SK-N-SH treated with all-trans-retinoic acid at 6 μM for 48 hours (cell line): ENCODE data around the gene SDK2.

Source experiments
- ATAC-seq: fragments of 200-7000 bp; cut with Tn5 transposase; 3 replicates; pipeline ENCODE4 v1.9.1; 2020; ENCODE audit warnings: mild to moderate bottlenecking, moderate library complexity
- ARNTL ChIP-seq: fragments of 450-650 bp; formaldehyde crosslinking; IDR thresholded peaks from 2 replicates; pipeline ENCODE4 v1.5.0; 2020; ENCODE audit warnings: low read depth, mild to moderate bottlenecking, moderate library complexity, borderline replicate concordance
- BACH2 ChIP-seq: fragments of 250-450 bp; sonication (Bioruptor Pico); IDR thresholded peaks from 2 replicates; pipeline ENCODE4 v1.9.0; 2021; ENCODE audit warnings: mild to moderate bottlenecking, borderline replicate concordance
- CSDC2 ChIP-seq: fragments of 250-450 bp; sonication (Bioruptor Pico); IDR thresholded peaks from 2 replicates; pipeline ENCODE4 v1.5.0; 2020; ENCODE audit warnings: mild to moderate bottlenecking, moderate library complexity
- CSRNP3 ChIP-seq: fragments of 250-450 bp; sonication (Bioruptor Pico); IDR thresholded peaks from 2 replicates; pipeline ENCODE4 v1.5.1; 2021; ENCODE audit warnings: mild to moderate bottlenecking, moderate library complexity
- ESRRG ChIP-seq: fragments of 250-450 bp; sonication (Bioruptor Pico); IDR thresholded peaks from 2 replicates; pipeline ENCODE4 v1.6.1; 2021; ENCODE audit warnings: mild to moderate bottlenecking
- GLIS3 ChIP-seq: fragments of 250-450 bp; sonication (Bioruptor Pico); IDR thresholded peaks from 2 replicates; pipeline ENCODE4 v1.5.0; 2020; ENCODE audit warnings: mild to moderate bottlenecking, moderate library complexity
- ISL1 ChIP-seq: fragments of 250-450 bp; sonication (Bioruptor Pico); IDR thresholded peaks from 2 replicates; pipeline ENCODE4 v2.1.2; 2022; ENCODE audit warnings: mild to moderate bottlenecking, moderate library complexity
- OSR1 ChIP-seq: fragments of 250-450 bp; sonication (Bioruptor Pico); IDR thresholded peaks from 2 replicates; pipeline ENCODE4 v1.8.0; 2022; ENCODE audit warnings: moderate library complexity, mild to moderate bottlenecking, inconsistent platforms
- POU6F1 ChIP-seq: fragments of 250-450 bp; sonication (Bioruptor Pico); IDR thresholded peaks from 2 replicates; pipeline ENCODE4 v1.8.0; 2021; ENCODE audit warnings: low read depth, mild to moderate bottlenecking, moderate library complexity, borderline replicate concordance
- PPARA ChIP-seq: fragments of 250-450 bp; sonication (Bioruptor Pico); IDR thresholded peaks from 2 replicates; pipeline ENCODE4 v1.5.0; 2020; ENCODE audit warnings: mild to moderate bottlenecking, borderline replicate concordance
- RARB ChIP-seq: fragments of 250-450 bp; sonication (Bioruptor Pico); IDR thresholded peaks from 2 replicates; pipeline ENCODE4 v1.8.0; 2021; ENCODE audit warnings: mild to moderate bottlenecking, moderate library complexity
- SNAI2 ChIP-seq: fragments of 250-450 bp; sonication (Bioruptor Pico); IDR thresholded peaks from 2 replicates; pipeline ENCODE4 v1.5.0; 2020; ENCODE audit warnings: mild to moderate bottlenecking, moderate library complexity
- TCF4 ChIP-seq: fragments of 250-450 bp; sonication (Bioruptor Pico); IDR thresholded peaks from 2 replicates; pipeline ENCODE4 v1.8.0; 2021; ENCODE audit warnings: mild to moderate bottlenecking, moderate library complexity, borderline replicate concordance
- TOX ChIP-seq: fragments of 250-450 bp; sonication (Bioruptor Pico); IDR thresholded peaks from 2 replicates; pipeline ENCODE4 v1.8.0; 2021; ENCODE audit warnings: mild to moderate bottlenecking, moderate library complexity, borderline replicate concordance
- ZFP3 ChIP-seq: fragments of 250-450 bp; sonication (Bioruptor Pico); IDR thresholded peaks from 2 replicates; pipeline ENCODE4 v1.5.0; 2020; ENCODE audit warnings: mild to moderate bottlenecking, moderate library complexity
- ZFP30 ChIP-seq: fragments of 450-650 bp; formaldehyde crosslinking; IDR thresholded peaks from 2 replicates; pipeline ENCODE4 v1.5.0; 2022; ENCODE audit warnings: mild to moderate bottlenecking, moderate library complexity
- ZNF565 ChIP-seq: fragments of 450-650 bp; formaldehyde crosslinking; conservative IDR thresholded peaks from 2 replicates; pipeline ENCODE4 v1.5.0; 2020; ENCODE audit warnings: low read depth, mild to moderate bottlenecking, moderate library complexity
- ZNF8 ChIP-seq: fragments of 450-650 bp; formaldehyde crosslinking; IDR thresholded peaks from 2 replicates; pipeline ENCODE4 v1.5.0; 2020; ENCODE audit warnings: mild to moderate bottlenecking, moderate library complexity
- TF ChIP-seq, protein P1 (sequence below): fragments of 250-450 bp; sonication (Bioruptor Pico); IDR thresholded peaks from 2 replicates; pipeline ENCODE4 v1.5.0; 2020; ENCODE audit warnings: mild to moderate bottlenecking, moderate library complexity
- TF ChIP-seq, protein P2 (sequence below): fragments of 250-450 bp; sonication (Bioruptor Pico); IDR thresholded peaks from 2 replicates; pipeline ENCODE4 v1.5.1; 2020; ENCODE audit warnings: low read depth, mild to moderate bottlenecking, moderate library complexity

SDK2 gene

DNA sequence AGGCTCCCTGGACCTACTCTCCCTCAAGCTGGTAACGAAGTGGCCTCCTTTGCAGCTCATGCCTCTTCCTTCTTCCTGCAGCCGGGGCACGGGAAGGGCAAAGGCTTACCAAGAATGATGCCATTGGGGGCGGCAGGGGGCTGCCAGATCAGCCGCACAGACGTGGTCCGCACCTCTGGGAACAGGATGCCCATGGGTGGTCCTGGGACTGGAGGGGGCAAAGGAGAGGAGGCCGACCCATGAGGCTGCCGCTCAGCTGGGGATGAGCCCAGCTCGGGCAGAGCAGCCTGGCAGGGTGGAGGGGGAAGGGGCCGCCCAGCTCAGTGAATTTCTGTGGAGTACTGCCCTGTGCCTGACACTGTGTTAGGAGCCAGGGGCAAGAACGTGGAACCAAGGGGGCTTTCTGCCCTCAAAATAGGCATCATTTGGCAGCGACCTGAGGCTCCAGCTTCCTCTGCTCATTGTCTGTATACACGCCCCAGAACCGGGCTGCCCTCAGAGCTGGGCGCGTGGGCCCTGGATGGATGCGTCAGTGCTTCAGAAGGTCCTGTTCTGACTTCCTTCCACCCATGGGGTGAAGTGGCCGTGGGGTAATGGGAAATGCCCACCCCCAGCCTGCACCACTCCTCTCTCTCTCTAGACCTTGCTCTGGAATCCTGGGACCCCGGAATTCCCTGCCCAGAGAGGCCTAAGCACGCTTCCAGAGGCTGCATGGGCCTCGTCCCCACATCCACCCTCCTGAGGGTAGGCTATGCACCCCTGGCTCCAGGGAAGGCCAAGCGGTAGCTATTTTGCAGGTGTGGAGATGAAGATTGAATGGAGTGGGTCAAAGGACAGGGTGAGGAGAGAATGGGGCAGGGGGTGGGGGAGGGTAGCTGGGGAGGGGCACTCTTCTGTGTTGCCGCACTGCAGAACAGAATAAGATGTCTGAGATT, 252.6 kb downstream of the SDK2 start:
- ATAC-seq = no peak
- no peak for TF ChIP-seq ARNTL (CRISPR knock-in tag)
- no peak for TF ChIP-seq TCF4 (CRISPR knock-in tag)
- no peak for TF ChIP-seq ZNF8 (CRISPR knock-in tag)
- TF ChIP-seq ZNF565 = no peak
- TF ChIP-seq ZFP3 (CRISPR knock-in tag) = no peak
- TF ChIP-seq OSR1 (CRISPR knock-in tag) = no peak
- no peak for TF ChIP-seq CSDC2 (CRISPR knock-in tag)
- TF ChIP-seq PPARA (CRISPR knock-in tag) = no peak
- no peak for TF ChIP-seq TOX (CRISPR knock-in tag)
- TF ChIP-seq ISL1 (CRISPR knock-in tag) = no peak
- no peak for TF ChIP-seq ZFP30 (CRISPR knock-in tag)
- TF ChIP-seq, protein P1, sequence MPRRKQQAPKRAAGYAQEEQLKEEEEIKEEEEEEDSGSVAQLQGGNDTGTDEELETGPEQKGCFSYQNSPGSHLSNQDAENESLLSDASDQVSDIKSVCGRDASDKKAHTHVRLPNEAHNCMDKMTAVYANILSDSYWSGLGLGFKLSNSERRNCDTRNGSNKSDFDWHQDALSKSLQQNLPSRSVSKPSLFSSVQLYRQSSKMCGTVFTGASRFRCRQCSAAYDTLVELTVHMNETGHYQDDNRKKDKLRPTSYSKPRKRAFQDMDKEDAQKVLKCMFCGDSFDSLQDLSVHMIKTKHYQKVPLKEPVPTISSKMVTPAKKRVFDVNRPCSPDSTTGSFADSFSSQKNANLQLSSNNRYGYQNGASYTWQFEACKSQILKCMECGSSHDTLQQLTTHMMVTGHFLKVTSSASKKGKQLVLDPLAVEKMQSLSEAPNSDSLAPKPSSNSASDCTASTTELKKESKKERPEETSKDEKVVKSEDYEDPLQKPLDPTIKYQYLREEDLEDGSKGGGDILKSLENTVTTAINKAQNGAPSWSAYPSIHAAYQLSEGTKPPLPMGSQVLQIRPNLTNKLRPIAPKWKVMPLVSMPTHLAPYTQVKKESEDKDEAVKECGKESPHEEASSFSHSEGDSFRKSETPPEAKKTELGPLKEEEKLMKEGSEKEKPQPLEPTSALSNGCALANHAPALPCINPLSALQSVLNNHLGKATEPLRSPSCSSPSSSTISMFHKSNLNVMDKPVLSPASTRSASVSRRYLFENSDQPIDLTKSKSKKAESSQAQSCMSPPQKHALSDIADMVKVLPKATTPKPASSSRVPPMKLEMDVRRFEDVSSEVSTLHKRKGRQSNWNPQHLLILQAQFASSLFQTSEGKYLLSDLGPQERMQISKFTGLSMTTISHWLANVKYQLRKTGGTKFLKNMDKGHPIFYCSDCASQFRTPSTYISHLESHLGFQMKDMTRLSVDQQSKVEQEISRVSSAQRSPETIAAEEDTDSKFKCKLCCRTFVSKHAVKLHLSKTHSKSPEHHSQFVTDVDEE (CRISPR knock-in tag) = no peak
- TF ChIP-seq POU6F1 (CRISPR knock-in tag) = no peak
- no peak for TF ChIP-seq CSRNP3 (CRISPR knock-in tag)
- TF ChIP-seq ESRRG (CRISPR knock-in tag) = no peak
- TF ChIP-seq BACH2 (CRISPR knock-in tag) = no peak
- TF ChIP-seq, protein P2, sequence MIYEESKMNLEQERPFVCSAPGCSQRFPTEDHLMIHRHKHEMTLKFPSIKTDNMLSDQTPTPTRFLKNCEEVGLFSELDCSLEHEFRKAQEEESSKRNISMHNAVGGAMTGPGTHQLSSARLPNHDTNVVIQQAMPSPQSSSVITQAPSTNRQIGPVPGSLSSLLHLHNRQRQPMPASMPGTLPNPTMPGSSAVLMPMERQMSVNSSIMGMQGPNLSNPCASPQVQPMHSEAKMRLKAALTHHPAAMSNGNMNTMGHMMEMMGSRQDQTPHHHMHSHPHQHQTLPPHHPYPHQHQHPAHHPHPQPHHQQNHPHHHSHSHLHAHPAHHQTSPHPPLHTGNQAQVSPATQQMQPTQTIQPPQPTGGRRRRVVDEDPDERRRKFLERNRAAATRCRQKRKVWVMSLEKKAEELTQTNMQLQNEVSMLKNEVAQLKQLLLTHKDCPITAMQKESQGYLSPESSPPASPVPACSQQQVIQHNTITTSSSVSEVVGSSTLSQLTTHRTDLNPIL (CRISPR knock-in tag) = no peak
- TF ChIP-seq RARB (CRISPR knock-in tag) = no peak

DNA sequence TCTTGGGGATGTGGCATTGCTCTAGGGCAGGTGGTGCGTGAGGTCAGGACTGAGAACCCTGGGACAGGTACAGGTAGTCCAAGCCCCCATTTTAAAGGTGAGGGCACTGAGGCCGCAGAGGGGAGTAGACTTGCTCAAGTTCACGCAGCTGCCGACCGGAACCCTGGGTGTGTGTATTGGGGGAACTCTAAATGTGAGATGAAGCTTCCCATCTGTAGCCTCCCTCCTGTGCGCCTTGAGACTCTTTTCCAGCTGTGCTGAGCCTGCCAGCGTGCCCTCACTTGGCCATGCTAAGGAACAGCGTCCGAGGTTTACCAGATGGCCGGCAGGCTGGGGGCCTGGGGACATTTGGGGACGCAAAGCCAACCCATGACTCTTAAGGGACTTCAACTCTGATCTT, 253.4 kb downstream of the SDK2 start:
- ATAC-seq = no peak
- TF ChIP-seq, protein P2 (CRISPR knock-in tag) = no peak
- TF ChIP-seq, all 23 proteins: peak for 0

GRCh38 chr17:73390221-73390620, 254.0 kb downstream of the SDK2 start:
- ATAC-seq = no peak
- TF ChIP-seq ARNTL (CRISPR knock-in tag) (no peak), SNAI2 (CRISPR knock-in tag) (no peak), CSDC2 (CRISPR knock-in tag) (no peak), ZNF8 (CRISPR knock-in tag) (no peak), ISL1 (CRISPR knock-in tag) (no peak), PPARA (CRISPR knock-in tag) (no peak), TCF4 (CRISPR knock-in tag) (no peak), ZFP30 (CRISPR knock-in tag) (no peak), GLIS3 (CRISPR knock-in tag) (no peak), ZFP3 (CRISPR knock-in tag) (no peak), ESRRG (CRISPR knock-in tag) (no peak)
- TF ChIP-seq, protein P2 (CRISPR knock-in tag) = no peak
- TF ChIP-seq, protein P1 (CRISPR knock-in tag) = no peak
